HL-60/S4 (cell line): ENCODE measurements around the gene RTKN.
"Not testable (repeated sequence)": the region's sequence is repeated elsewhere in the genome, so short reads cannot be mapped to it uniquely, and the experiment has no call there.

ENCODE experiments used
- in situ Hi-C: fragments of 300-500 bp; cut with MboI; formaldehyde crosslinking; loops from 2 replicates; pipeline ENCODE4 v1.14.3; 2022; ENCODE audit warnings: low sequenced_read_pairs

The RTKN gene

DNA sequence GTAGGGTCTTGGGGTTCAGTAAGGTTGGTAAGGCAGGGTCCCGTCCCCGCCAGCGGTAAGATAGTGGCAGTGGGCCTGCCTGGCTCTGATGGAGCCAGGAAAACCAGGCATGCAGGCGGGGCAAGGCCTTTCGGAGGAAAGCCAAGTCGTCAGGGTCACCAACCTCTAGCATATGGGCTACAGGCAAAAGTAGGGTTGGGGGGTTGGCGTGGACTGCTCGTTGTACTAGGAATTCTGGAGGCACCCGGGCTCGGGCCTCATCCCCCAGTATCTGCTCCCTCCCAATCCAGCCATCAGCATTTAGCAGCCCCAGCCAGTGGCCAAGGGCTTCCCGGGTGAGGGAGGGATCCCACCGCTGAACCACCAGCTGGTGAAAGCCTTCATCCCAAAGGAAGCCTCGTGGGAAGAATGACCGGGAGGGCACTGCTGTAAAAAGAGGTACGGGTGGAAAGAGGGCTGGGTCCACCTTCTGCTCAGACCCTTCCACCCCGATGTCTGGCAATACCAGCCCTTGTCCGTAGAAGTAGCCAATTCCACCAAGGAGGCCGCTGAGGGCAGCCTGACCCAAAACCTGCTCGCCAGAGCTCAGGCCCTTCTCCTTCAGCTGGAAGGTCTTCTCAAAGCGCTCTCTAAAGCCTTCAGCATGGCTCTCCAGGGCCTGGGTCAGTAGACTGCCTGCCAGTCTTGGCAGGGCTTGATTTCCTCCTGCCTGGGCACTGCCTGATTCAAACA, 20.5 kb upstream of the RTKN start:
- in situ Hi-C loops = no loop called here

DNA sequence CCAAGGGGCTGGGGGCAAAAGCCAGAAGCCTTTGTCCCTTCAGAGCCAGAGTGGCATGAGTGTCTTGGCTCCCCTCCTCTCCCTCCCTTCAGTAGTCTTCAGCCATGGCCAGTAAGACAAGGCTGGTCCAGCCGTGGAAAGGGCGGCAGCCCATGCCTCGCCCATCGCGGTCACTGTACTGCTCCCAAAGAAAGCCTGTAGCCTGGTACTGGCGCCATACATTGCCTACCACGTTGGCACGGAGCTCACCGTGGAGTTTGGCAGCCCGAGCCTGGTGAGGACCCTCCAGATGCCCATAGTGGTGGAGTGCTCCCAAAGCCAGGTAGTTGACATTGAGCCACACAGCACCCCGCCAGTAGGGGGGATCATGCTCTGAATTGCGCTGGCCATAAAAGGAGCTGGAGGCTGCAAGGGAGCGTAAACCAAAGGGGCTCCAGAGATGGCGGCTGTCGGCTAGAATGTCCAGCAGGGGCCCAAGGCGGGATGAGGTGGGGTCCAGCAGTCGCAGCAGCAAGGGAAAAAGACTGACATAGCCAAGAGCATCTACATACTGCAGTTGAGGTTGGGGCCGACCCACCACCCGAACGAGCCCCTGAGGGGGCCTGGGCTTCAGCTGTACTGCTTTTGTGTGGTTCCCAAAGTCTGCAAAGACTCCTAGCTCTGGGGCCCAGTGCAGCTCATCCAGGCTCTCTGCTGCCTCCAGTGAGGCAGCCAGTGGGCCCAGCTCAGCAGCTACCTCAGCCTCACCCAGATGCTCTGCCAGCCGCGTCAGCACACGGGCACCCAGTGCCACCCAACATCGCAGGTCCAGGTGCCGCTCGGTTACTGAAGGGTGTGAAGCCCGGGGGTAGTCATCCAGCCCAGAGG, 19.7 kb upstream of the RTKN start:
- in situ Hi-C loops = no loop called here

DNA sequence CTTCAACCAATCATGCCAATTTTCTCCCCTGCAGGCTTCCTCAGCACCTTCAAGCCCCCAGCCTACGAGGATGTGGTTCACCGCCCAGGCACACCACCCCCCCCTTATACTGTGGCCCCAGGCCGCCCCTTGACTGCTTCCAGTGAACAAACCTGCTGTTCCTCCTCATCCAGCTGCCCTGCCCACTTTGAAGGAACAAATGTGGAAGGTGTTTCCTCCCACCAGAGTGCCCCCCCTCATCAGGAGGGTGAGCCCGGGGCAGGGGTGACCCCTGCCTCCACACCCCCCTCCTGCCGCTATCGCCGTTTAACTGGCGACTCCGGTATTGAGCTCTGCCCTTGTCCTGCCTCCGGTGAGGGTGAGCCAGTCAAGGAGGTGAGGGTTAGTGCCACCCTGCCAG, 18.4 kb upstream of the RTKN start:
- in situ Hi-C loops = not testable (repeated sequence)

DNA sequence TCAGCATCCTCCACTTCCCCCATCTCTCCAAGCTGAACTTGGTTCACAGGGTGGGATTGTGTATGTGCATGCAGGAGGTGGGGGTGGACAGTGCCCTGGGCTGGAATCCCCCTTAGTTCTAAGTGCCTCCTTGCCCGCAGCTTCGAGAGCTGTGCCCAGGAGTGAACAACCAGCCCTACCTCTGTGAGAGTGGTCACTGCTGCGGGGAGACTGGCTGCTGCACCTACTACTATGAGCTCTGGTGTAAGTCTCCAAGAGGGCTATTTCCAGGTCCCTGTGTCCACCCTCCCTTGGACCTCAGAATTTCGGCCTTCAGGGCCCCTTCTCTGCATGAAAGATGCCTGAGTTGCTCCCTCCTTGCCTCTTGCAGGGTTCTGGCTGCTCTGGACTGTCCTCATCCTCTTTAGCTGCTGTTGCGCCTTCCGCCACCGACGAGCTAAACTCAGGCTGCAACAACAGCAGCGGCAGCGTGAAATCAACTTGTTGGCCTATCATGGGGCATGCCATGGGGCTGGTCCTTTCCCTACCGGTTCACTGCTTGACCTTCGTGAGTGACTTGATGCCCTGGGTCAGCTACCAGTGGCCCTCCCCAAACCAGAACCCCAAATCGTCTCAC, 17.9 kb upstream of the RTKN start:
- in situ Hi-C loops = loop anchor here (10.0 kb wide), 1 partner anchor 125 kb away; no protein-coding TSS in a partner anchor

DNA sequence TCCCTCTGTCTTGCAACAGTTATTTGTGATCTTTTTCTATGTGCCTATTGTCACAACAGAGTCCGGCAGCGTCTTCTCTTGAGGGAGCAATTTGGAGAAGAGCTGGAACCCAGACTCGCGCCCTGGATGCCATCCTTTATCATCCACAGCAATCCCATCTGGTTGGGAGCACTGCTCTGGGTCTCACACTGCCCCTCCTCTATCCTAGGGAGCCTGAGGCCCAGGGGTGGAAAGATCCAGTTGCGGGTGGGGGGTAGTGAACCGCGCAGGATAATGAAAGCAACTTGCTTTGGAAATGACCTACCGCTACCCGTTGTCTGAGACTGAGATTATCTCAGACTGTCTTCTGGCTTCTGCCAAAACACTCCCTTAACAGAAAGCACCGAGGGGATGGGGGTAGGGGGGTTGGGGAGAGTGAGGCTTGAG, 17.2 kb upstream of the RTKN start:
- in situ Hi-C loops = loop anchor here (10.0 kb wide), 1 partner anchor 126 kb away; no protein-coding TSS in a partner anchor

DNA sequence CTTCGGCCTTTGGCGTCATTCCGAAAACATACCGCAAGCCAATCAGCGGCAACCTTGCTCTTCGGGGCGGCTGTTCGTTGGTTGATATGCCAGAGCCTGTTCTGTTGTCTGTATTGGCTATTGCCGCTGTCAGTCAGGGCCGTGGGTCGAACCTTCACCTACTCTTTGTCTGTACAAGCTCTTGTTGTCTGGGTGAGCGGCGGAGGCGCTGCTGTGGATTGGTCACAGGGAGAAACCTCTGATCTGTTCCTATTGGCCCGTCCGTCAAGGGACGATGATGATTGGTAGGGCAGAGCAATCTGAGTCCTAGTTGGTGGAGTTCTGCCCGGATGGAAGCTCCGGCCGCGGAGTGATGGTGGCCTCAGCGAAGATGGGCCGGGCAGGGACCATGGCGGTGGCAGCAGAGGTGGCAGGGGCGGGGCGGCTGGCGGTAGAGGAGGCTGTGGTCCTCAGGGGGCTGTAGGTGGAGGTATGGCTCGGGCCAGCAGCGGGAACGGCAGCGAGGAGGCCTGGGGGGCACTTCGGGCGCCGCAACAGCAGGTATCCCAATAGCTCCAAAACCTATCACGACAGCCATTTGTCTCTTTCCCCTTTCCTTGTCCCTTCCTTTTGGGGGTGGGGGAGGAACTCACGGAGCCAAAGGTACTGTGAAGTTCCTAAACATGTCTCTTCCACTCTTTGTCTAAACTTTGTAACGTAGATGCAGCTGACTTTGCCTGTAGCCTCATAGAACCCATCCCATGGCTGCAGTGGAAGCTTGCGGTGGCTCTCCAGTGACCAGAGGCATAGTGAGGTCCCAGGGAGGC, 16.6 kb upstream of the RTKN start, which contains the start of gene WBP1:
WBP1 (plus strand) TSS at position 307 of the 806 bp plus-strand sequence; CDS start at position 472, 165 bp downstream.
- in situ Hi-C loops = loop anchor here (10.0 kb wide), 1 partner anchor 126 kb away; no protein-coding TSS in a partner anchor

DNA sequence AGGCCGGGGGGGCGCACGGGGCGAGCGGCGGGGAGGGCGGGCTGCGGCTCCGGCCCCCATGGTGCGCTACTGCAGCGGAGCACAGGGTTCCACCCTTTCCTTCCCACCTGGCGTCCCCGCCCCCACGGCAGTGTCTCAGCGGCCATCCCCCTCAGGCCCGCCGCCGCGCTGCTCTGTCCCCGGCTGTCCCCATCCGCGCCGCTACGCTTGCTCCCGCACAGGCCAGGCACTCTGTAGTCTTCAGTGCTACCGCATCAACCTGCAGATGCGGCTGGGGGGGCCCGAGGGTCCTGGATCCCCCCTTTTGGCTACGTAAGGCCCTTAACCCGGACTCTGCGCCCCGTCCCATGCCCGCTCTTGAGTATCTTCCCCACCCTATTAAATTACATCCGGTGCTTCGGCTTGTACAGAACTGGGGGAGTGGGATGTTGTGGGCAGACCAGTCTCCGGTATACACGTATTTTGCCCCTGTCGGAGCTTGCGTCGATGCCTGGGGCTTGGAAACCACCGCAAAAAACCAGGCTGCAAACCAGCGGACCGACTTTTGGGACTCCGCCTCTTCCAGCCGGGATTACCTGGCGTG, 15.9 kb upstream of the RTKN start:
- in situ Hi-C loops = loop anchor here (10.0 kb wide), 1 partner anchor 127 kb away; no protein-coding TSS in a partner anchor

DNA sequence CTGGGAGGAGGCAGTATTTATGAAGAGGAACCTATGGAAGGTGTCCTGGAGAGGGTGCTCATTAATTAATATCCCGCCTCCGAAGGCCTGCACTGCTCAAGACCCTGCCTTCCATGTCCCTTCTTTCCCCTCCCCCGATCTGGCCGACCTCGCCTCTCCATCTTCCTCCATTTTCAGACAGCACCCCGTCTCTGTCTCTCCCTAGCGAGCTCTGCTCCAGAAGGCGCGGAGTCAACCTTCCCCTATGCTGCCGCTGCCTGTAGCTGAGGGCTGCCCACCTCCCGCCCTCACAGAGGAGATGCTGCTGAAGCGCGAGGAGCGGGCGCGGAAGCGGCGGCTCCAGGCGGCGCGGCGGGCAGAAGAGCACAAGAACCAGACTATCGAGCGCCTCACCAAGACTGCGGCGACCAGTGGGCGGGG, 15.4 kb upstream of the RTKN start:
- in situ Hi-C loops = loop anchor here (10.0 kb wide), 1 partner anchor 128 kb away; no protein-coding TSS in a partner anchor

DNA sequence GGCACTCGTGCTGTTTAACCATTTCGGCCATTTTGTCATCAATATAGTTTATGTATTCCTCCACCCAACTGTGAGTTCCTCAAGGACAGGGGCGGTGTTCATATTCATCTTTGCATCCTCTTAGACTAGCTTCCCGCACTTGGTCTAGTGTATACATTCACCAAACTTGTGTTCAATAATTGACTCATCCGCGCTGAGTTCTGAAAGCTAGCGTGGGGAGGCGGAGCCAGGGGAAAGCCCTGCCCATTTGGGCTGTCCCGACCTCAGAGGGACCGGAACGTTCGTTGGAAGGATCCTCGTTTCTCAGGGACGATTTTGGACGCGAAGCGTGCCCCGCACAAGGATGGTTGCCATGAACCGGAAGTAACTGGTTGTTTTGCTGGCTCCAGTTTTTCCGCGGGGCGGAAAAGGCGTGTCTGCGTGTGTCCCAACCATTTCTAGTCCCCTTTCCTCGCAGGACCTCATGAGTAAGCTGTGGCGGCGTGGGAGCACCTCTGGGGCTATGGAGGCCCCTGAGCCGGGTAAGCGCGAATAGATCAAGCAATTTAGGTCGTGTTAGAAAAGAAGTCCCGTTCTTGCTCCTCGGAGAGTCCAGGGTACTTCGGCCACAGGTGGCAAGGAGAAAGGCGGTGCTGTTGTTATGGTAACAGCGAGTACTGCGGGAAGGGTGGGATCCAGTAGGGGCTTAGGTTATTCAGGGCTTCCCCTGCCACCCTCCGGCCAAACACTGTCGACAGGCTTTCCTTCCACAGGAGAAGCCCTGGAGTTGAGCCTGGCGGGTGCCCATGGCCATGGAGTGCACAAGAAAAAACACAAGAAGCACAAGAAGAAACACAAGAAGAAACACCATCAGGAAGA, 13.1 kb upstream of the RTKN start, which contains the start of gene INO80B:
INO80B (plus strand) TSS at position 434 of the 858 bp plus-strand sequence; CDS start at position 464, 30 bp downstream.
- in situ Hi-C loops = loop anchor here (10.0 kb wide), 1 partner anchor 130 kb away; no protein-coding TSS in a partner anchor

DNA sequence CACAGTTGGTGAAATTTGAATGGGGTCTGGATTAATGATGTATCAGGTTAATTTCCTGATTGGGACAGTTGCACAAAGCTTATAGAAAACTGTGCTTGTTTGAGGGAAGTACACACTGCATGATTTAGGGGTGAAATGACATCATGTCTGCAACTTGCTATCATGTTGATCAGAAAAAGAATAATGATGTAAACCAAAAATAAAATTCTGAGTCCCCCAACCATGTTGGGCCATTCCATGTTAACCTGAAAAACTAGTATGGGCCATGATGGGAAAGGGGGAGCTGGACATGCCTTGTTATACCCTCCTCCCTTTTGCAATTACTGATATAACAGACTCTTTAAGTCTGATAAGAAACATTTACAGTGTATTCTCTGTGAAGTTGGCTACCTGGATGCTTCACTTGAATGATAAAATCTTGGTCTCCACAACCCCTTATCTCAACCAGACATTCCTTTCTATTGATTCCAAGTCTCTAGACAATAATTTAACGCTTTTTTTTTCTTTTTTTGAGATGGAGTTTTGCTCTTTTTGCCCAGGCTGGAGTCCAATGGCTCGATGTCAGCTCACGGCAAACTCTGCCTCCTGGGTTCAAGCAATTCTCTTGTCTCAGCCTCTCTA, 8.9 kb upstream of the RTKN start:
- in situ Hi-C loops = loop anchor here (10.0 kb wide), 1 partner anchor 134 kb away; no protein-coding TSS in a partner anchor

DNA sequence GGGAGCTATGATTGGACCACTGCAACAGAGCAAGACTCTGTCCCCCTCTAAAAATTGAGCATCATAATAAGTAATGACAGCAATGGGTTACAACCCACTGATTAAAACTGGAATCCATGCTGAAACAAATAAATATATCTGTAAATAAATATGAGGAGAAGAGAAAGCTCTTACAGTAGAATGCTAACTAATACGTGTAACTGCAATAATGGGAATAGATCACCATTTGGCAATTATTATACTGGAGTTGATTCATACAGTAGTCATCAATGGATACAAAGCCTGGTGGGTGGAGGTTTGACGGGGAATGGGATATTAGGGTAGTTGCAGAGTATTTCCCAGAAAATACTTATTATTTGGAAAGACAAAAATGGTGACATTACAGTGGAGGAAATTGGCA, 7.0 kb upstream of the RTKN start:
- in situ Hi-C loops = no loop called here

DNA sequence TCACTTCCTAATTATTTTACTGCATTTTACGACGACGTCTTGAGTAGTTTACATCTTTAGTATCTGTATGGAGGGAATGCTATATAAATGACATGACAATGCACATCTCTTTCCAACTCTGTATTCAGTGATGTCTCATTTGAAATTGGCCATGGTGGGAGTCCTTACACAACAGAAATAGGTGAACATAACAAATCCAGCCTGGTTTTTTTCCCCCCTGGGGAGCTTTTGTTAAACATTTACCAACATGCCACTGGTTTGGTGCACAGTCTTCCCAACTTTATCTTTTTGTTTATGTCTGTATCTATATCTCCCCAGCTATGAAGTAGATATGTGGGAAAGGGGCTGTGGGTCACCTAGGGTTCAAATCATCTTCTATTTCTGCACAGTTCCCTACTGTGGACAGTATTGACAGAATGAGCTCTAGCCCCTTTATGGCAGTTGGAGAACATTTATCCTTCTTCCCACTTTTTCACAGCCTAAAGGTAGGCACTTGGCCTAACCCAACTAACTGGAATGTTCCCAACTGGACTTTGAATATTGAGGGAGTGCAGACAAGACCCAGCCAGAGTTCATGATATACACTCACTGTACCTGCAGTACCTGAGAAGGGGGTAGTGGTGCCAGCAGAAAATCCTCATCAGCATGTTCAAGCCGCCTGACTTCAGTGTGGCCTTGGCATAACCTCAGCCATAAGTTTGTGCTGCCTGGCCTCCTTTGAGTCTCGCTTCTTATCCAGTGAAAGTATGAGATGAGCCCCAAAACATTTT, 5.7 kb upstream of the RTKN start:
- in situ Hi-C loops = no loop called here

DNA sequence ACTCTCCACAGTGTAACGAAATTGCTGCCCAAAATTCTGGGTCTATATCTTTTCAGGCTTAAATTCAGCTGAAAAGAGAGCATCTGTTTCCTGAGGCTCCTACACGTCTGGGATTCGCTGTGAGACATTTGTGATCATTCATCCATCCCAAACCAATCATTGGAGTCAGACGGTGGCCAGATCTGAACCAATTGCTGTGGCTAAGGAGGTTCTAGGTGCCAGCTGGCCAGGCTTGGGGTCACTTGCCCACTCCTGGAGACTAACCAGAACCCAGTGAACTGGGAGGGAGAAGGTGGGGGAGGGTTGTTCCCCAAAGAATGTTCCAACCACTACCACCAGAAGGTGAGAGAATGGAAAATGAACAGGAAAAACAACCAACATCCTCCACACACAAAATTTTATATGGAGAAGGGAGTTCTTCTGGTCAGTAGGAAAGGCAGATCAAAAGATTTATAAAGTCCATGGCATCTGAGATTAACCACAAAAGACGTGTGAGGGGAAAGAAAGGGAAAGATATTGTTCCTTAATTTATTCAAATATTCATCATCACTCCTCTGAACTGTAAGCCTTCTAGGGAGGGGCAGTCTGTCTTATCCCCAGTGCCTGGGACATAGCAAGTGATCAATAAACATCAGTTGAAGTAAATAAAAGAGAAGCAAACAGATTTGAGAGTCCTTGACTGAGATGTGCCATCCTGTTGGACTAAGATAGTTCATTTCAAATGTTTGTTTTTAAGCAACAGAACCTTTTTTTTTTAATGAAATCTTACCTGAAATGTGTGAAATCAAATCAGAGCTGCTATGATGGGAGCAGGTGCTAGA, 3.0 kb upstream of the RTKN start:
- in situ Hi-C loops = no loop called here

DNA sequence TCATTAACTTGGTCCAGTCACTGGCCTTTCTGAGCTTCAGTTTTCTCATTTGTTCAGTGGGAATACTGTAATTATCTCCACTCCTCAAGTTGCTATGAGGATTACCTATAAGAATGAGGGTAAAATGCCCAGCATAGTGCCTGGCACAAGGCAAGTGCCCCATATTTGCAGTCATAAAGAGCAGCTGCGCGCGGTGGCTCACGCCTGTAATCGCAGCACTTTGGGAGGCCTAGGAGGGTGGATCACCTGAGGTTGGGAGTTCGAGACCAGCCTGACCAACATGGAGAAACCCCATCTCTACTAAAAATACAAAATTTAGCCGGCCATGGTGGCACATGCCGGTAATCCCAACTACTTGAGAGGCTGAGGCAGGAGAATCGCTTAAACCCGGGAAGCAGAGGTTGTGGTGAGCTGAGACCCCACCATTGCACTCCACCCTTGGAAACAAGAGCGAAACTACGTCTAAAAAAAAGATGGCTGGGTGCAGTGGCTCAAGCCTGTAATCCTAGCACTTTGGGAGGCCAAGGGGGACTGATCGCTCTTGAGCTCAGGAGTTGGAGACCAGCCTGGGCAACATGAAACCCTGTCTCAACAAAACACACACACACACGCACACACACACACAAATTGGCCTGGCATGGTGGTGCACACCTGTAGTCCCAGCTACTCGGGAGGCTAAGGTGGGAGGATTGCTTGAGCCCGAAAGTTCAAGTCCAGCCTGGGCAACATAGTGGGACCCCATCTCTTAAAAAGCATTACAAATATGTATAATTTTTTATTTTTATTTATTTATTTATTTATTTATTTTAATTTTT, 953 bp upstream of the RTKN start:
- in situ Hi-C loops = not testable (repeated sequence)

DNA sequence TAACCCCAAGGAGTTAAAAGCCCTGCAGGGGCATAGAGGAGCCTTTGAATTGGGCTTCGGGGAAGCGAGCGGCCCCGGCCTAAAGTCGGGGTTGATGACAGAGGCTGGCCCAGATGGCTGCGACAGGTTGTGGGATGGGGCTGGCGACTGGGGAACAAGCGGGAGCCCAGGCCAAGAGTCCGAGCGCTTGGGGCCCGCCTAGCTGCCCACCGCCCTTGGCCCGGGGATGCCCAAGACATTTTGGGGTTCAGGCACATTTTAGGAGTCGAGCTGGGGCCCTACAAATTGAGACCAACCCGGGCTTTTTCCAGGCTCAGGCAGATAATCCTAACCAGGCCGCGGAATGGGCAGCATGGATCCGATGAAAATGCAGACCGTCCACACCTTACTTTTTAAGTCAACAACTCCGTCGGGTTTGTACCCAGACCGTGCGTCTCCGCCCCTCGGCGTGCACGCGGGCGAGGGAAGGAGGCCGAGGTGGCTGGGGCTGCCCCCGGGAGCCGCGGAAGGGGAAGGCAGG, 507 bp downstream of the RTKN start:
- in situ Hi-C loops = no loop called here
